ENCODE data around the gene HOXD1.

Gene HOXD1

GRCh38 chr2:176184749-176185148 is 3.7 kb upstream of the HOXD1 start:
- DNase-seq (ENCODE audit: low spot score): no peak

GRCh38 chr2:176186024-176186423 is 2.4 kb upstream of the HOXD1 start:
- no peak for DNase-seq (ENCODE audit: low spot score)

GRCh38 chr2:176187200-176187898 is 1.1 kb upstream of the HOXD1 start:
- DNase-seq (ENCODE audit: low spot score): no peak

GRCh38 chr2:176188774-176189680 is 559 bp downstream of the HOXD1 start:
- DNase-seq (ENCODE audit: low spot score): no peak

GRCh38 chr2:176189681-176190641 is 1.5 kb downstream of the HOXD1 start:
- DNase-seq (ENCODE audit: low spot score): no peak

- DNase-seq (ENCODE audit: low spot score): no peak
Measured at GRCh38 chr2:176192351-176192750, 3.9 kb downstream of the HOXD1 start.

GRCh38 chr2:176193048-176193447 is 4.6 kb downstream of the HOXD1 start:
- no peak for DNase-seq (ENCODE audit: low spot score)

- no peak for DNase-seq (ENCODE audit: low spot score)
Measured at GRCh38 chr2:176199902-176200301, 11.4 kb downstream of the HOXD1 start.

GRCh38 chr2:176200971-176201370 is 12.5 kb downstream of the HOXD1 start:
- no peak for DNase-seq (ENCODE audit: low spot score)

- DNase-seq (ENCODE audit: low spot score): no peak
Measured at GRCh38 chr2:176202491-176202890, 14.0 kb downstream of the HOXD1 start.

- no peak for DNase-seq (ENCODE audit: low spot score)
Measured at GRCh38 chr2:176205126-176205525, 16.7 kb downstream of the HOXD1 start.

GRCh38 chr2:176206136-176206535 is 17.7 kb downstream of the HOXD1 start:
- DNase-seq (ENCODE audit: low spot score): no peak

- no peak for DNase-seq (ENCODE audit: low spot score)
Measured at GRCh38 chr2:176206682-176207081, 18.2 kb downstream of the HOXD1 start.

- no peak for DNase-seq (ENCODE audit: low spot score)
Measured at GRCh38 chr2:176211110-176211509, 22.6 kb downstream of the HOXD1 start.

GRCh38 chr2:176212276-176212675 is 23.8 kb downstream of the HOXD1 start:
- DNase-seq (ENCODE audit: low spot score): no peak

- no peak for DNase-seq (ENCODE audit: low spot score)
Measured at GRCh38 chr2:176213406-176213805, 24.9 kb downstream of the HOXD1 start.

- no peak for DNase-seq (ENCODE audit: low spot score)
Measured at GRCh38 chr2:176227874-176228273, 39.4 kb downstream of the HOXD1 start.

- DNase-seq (ENCODE audit: low spot score): no peak
Measured at GRCh38 chr2:176234156-176234555, 45.7 kb downstream of the HOXD1 start.

- DNase-seq (ENCODE audit: low spot score): no peak
Measured at GRCh38 chr2:176234940-176235339, 46.5 kb downstream of the HOXD1 start.

- no peak for DNase-seq (ENCODE audit: low spot score)
Measured at GRCh38 chr2:176237456-176237855, 49.0 kb downstream of the HOXD1 start.

- no peak for DNase-seq (ENCODE audit: low spot score)
Measured at GRCh38 chr2:176239031-176239430, 50.6 kb downstream of the HOXD1 start.

GRCh38 chr2:176240301-176240700 is 51.8 kb downstream of the HOXD1 start:
- DNase-seq (ENCODE audit: low spot score): no peak

Measured in cerebellar cortex (tissue), 1 donor.